ENCODE results near the gene TGM4. TPM values are rescaled to one million over a fixed set of nuclear protein-coding genes. Genes with fewer than 3 reads are reported as not detected.

The TGM4 gene
- 0.07 and 0.20 TPM in 2 replicates for total RNA-seq

GRCh38 chr3:44874308-44874707, at the start of gene TGM4:
TSS of gene TGM4 (plus strand) at chr3:44874608. CDS start at chr3:44874679, 71 bp downstream.

DNA sequence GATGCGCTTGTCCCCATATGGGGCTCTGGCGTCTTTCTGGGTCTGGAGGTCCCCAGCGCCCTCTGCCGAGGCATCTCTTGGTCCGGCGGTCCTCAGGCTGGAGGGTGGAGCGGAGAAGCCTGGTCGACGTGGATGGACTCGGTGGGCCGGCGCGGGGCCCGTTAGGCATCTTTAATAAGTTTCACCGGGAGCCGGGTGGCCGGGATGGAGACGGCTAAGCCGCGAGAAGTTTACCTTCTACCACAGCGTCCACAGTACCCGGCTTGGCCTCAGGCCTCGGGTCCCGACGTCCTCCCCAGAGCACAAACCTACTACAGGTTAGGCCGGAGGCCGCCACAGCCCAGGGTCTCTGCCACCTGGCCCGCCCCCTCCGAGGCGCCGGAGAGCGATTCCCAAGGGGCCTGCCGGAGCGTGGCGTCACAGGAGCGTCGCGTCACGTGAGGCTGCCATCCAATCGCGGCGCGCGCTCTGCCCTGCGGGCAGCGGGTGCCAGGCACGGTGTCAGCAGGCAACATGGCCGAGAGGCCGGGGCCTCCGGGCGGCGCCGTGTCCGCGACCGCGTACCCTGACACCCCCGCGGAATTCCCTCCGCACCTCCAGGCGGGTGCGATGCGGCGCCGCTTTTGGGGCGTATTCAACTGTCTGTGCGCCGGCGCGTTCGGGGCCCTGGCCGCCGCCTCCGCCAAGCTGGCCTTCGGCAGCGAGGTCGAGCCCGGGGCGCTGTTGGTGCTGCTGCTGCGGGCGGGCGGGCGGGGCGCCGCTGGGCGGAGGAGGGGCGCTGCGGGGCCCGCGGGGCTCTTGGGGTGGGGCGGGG, 12.8 kb upstream of the TGM4 start, which contains the start of gene TMEM42:
Gene TMEM42 (plus strand): TSS at position 501 of the 814 bp plus-strand sequence. CDS start 13 bp downstream, at position 514.

Other genes with a start within 250 kb of the TGM4 start
- gene ZNF197, start 249.6 kb upstream of the TGM4 start, total RNA-seq, result 4.4 and 5.5 TPM in 2 replicates
- 11.9 and 12.9 TPM in 2 replicates for gene ZNF35, start 225.9 kb upstream of the TGM4 start, total RNA-seq
- gene ZNF502, start 161.9 kb upstream of the TGM4 start, total RNA-seq, result 2.0 and 3.0 TPM in 2 replicates
- gene ZNF501, start 145.0 kb upstream of the TGM4 start, total RNA-seq, result 3.0 and 3.7 TPM in 2 replicates
- gene KIAA1143, start 113.0 kb upstream of the TGM4 start, total RNA-seq, result 18.3 and 18.7 TPM in 2 replicates
- 10.7 and 13.8 TPM in 2 replicates for gene KIF15, start 112.8 kb upstream of the TGM4 start, total RNA-seq
- 13.2 and 15.0 TPM in 2 replicates for gene TMEM42, start 12.7 kb upstream of the TGM4 start, total RNA-seq
- gene ZDHHC3, start 101.6 kb downstream of the TGM4 start, total RNA-seq, result 53.6 and 58.4 TPM in 2 replicates
- gene EXOSC7, start 101.6 kb downstream of the TGM4 start, total RNA-seq, result 46.8 and 53.3 TPM in 2 replicates
- not detected in 2 replicates for gene CLEC3B, start 151.7 kb downstream of the TGM4 start, total RNA-seq

Data from mammary microvascular endothelial cell (primary cell).